ENCODE data around the gene SRP68.

The SRP68 gene

DNA sequence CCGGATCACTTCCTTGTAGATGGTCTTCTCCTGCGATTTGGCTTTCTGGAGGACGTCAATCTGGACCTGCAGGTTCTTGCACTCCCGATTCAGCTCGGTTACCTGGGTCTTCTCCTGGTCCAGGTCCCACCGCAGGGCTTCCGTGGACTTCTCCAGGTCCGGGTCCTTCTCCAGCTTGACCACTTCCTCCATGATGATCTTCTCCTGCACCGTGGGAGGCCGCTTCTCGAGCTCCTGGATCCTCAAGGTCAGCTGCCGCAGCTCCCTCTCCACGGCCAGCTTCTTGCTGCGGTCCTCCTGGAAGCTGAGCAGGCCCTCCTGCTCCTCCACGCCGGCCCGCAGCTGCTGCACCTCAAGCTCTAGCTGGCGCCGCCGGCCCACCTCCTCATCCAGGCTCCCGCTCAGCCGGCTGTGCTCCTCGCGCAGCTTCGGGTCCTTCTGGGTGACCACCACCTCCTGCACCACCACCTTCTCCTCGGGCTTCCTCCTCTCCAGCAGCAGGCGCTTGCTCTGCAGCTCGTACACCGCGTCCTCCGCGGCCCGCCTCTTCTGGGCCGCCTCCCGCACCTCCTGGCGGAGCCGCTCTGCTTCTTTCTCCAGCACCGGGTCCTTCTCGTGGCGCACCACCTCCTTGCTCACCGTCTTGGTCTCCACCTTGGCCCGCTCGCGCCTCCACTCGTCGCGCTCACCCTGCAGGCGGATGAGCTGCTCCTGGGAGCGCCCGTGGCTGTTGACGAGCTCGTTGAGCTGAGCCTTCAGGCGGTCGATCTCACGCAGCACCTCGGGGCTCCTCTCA lies 63.5 kb downstream of the SRP68 start:
- ChIA-PET CTCF (interaction anchor here (0.8 to 17.8 kb wide), 9 partner anchors 4 to 377 kb away, joined by 3 to 266 read pairs (median 4); partner anchors contain the start of genes CDK3, MRPL38 and TRIM65), POLR2A (interaction anchor here (0.5 to 0.6 kb wide), 2 partner anchors 98 to 102 kb away, joined by 3 to 7 read pairs; no protein-coding TSS in a partner anchor)
- TF ChIP-seq, protein P1, sequence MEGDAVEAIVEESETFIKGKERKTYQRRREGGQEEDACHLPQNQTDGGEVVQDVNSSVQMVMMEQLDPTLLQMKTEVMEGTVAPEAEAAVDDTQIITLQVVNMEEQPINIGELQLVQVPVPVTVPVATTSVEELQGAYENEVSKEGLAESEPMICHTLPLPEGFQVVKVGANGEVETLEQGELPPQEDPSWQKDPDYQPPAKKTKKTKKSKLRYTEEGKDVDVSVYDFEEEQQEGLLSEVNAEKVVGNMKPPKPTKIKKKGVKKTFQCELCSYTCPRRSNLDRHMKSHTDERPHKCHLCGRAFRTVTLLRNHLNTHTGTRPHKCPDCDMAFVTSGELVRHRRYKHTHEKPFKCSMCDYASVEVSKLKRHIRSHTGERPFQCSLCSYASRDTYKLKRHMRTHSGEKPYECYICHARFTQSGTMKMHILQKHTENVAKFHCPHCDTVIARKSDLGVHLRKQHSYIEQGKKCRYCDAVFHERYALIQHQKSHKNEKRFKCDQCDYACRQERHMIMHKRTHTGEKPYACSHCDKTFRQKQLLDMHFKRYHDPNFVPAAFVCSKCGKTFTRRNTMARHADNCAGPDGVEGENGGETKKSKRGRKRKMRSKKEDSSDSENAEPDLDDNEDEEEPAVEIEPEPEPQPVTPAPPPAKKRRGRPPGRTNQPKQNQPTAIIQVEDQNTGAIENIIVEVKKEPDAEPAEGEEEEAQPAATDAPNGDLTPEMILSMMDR (IDR thresholded peaks at IDR 0.05; ENCODE audit: control extremely low read depth, extremely low read depth, low read depth, missing control alignments): no peak
- no peak for DNase-seq (ENCODE audit: extremely low spot score)

- ChIA-PET CTCF (interaction anchor here (0.8 to 17.8 kb wide), 9 partner anchors 5 to 378 kb away, joined by 3 to 266 read pairs (median 4); partner anchors contain the start of genes CDK3, MRPL38 and TRIM65), POLR2A (no interaction called here)
- TF ChIP-seq, protein P1 (IDR thresholded peaks at IDR 0.05; ENCODE audit: control extremely low read depth, extremely low read depth, low read depth, missing control alignments): no peak
- DNase-seq (ENCODE audit: extremely low spot score): no peak
Observed at GRCh38 chr17:76008208-76008607, 64.1 kb downstream of the SRP68 start.

- TF ChIP-seq, protein P1 (IDR thresholded peaks at IDR 0.05; ENCODE audit: control extremely low read depth, extremely low read depth, low read depth, missing control alignments): no peak
- CTCF ChIA-PET: interaction anchor here (0.8 to 17.8 kb wide), 9 partner anchors 4 to 379 kb away, joined by 3 to 266 read pairs (median 4); partner anchors contain the start of genes CDK3, MRPL38 and TRIM65
- POLR2A ChIA-PET: no interaction called here
Observed at GRCh38 chr17:76007850-76008165, 64.5 kb downstream of the SRP68 start.

GRCh38 chr17:76007131-76007849 lies 65.0 kb downstream of the SRP68 start:
- DNase-seq (ENCODE audit: extremely low spot score): no peak
- TF ChIP-seq, protein P1 (IDR thresholded peaks at IDR 0.05; ENCODE audit: control extremely low read depth, extremely low read depth, low read depth, missing control alignments): no peak
- ChIA-PET CTCF (interaction anchor here (0.8 to 17.8 kb wide), 10 partner anchors 4 to 280 kb away, joined by 3 to 266 read pairs (median 4); partner anchors contain the start of genes CDK3, MRPL38 and TRIM65), POLR2A (no interaction called here)

More at GRCh38 chr17:76007850-76008165, 64.5 kb downstream of the SRP68 start:
- DNase-seq (ENCODE audit: extremely low spot score): no peak

GRCh38 chr17:76005263-76006149 lies 66.8 kb downstream of the SRP68 start:
- TF ChIP-seq, protein P1 (IDR thresholded peaks at IDR 0.05; ENCODE audit: control extremely low read depth, extremely low read depth, low read depth, missing control alignments): peak; percentile 68
- ChIA-PET POLR2A (no interaction called here), CTCF (interaction anchor here (0.6 to 17.8 kb wide), 32 partner anchors 2 to 298 kb away, joined by 3 to 266 read pairs (median 4); partner anchors contain the start of genes CDK3, FBF1, MRPL38 and SRP68)
- peak; percentile 87 for DNase-seq (ENCODE audit: extremely low spot score)

All from GM10248 (cell line).